ENCODE results near the gene MORC3. TPM values are rescaled to one million over a fixed set of nuclear protein-coding genes. Genes with fewer than 3 reads are reported as not detected.
A peak's percentile ranks its signal among the peaks of the same experiment; 100 is the strongest.
"Not testable (repeated sequence)": the region's sequence is repeated elsewhere in the genome, so short reads cannot be mapped to it uniquely, and the experiment has no call there.

The MORC3 gene, protein sequence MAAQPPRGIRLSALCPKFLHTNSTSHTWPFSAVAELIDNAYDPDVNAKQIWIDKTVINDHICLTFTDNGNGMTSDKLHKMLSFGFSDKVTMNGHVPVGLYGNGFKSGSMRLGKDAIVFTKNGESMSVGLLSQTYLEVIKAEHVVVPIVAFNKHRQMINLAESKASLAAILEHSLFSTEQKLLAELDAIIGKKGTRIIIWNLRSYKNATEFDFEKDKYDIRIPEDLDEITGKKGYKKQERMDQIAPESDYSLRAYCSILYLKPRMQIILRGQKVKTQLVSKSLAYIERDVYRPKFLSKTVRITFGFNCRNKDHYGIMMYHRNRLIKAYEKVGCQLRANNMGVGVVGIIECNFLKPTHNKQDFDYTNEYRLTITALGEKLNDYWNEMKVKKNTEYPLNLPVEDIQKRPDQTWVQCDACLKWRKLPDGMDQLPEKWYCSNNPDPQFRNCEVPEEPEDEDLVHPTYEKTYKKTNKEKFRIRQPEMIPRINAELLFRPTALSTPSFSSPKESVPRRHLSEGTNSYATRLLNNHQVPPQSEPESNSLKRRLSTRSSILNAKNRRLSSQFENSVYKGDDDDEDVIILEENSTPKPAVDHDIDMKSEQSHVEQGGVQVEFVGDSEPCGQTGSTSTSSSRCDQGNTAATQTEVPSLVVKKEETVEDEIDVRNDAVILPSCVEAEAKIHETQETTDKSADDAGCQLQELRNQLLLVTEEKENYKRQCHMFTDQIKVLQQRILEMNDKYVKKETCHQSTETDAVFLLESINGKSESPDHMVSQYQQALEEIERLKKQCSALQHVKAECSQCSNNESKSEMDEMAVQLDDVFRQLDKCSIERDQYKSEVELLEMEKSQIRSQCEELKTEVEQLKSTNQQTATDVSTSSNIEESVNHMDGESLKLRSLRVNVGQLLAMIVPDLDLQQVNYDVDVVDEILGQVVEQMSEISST
- polyA plus RNA-seq (2013, experiment 1 of 2; ENCODE audit: insufficient read length): 19.4 TPM
- 19.5 TPM for polyA plus RNA-seq (2013, experiment 2 of 2; ENCODE audit: insufficient read length)

- DNase-seq: peak; percentile 99
Measured at GRCh38 chr21:36319767-36320420, at the start of gene MORC3. Gene MORC3 (plus strand): TSS chr21:36320197. CDS start chr21:36320265, 68 bp downstream.

GRCh38 chr21:36270786-36271695 is 49.0 kb upstream of the MORC3 start:
- DNase-seq: not testable (repeated sequence)

- DNase-seq: no peak
Measured at GRCh38 chr21:36274128-36274527, 45.9 kb upstream of the MORC3 start.

- peak; percentile 39 for DNase-seq
Measured at GRCh38 chr21:36282568-36283230, 37.3 kb upstream of the MORC3 start.

- not testable (repeated sequence) for DNase-seq
Measured at GRCh38 chr21:36283231-36283622, 36.8 kb upstream of the MORC3 start.

DNA sequence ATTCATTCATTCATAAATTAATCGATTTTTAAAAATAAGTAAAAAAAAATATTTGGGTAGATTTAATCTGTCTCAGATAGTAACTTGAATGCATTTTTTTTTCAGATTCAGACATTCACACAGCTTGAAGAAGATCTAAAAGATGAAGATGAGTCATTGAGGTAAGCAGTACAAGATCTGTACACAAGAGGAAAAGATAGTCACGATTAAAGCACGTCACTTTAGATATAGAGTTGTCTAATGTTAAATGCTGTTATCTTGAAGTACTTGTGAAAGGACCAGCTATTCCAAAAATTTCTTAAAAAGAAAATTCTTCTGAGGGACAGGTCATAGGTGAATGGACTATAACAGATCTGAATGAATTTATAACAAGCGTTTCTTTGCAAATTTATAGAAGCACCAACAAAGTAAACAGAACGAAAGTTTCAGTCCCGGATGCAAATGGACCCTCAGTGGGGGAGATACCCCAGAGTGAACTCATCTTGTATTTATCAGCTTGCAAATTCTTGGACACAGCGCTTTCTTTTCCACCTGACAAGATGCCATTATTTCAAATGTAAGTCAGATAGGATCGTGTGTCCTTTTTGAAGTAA is 31.2 kb upstream of the MORC3 start:
- DNase-seq: no peak

DNA sequence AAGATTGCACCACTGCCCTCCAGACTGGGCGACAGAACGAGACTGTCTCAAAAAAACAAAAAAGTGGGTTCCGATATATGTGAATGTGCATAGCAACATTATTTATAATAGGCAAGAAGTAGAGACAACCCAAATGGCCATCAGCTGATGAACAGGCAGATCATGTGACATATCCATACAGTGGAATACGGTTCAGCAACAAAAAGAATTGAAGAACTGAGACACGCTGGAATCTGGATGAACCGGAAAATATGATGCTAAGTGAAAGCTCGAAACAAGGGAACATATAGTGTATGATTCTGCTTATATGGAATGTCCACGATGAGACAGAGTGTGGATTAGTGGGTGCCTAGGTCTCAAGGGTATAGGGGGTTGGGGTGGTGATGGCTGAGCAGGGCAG is 28.5 kb upstream of the MORC3 start:
- DNase-seq: no peak

DNA sequence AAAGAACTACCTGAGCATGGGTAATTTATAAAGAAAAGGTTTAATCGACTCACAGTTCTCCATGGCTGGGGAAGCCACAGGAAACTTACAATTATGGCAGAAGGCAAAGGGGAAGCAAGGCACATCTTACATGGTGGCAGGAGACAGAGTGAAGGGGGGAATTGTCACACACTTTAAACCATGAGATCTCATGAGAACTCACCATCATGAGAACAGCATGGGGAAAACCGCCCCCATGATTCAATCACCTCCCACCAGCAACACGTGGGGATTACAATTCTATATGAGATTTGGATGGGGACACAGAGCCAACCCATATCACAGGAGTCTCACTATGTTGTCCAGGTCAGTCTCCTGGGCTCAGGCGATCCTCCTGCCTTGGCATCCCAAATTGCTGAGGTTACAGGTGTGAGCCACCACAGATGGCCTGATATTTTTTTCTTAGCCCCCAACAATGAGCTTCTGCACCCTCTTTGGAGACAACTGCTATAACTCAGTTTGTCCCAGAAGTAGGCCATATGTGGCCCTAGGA is 22.5 kb upstream of the MORC3 start:
- no peak for DNase-seq

DNA sequence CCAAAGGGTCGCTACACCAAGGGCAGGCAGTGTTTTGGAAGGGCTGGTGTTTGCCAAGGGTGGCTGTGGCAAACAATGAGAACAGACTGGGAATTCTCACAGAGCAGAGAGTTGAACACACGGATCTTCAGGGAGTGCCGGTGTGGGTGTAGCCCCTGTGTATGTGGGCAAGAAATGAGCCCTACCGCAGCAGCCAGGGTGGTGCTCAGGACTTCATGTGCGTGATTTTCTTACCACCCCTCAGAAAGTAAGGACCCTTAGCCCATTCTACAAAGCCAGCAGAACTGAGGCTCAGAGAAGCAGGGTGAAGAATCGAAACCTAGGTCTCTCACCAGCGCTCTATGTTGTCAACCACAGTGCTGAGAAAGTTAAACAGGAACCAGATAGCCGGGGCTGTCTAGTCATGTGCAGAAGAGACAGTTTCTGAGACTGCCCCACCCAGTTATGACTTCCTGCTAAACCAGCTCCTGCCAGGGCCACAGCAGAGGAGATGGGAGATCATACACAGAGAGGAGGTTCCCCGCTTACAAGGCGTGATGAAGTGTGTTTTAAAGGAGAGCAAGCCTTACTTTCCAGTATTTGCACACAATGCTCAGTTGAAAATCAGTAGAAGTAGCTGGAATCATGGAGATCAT is 21.9 kb upstream of the MORC3 start:
- DNase-seq: peak; percentile 25

DNA sequence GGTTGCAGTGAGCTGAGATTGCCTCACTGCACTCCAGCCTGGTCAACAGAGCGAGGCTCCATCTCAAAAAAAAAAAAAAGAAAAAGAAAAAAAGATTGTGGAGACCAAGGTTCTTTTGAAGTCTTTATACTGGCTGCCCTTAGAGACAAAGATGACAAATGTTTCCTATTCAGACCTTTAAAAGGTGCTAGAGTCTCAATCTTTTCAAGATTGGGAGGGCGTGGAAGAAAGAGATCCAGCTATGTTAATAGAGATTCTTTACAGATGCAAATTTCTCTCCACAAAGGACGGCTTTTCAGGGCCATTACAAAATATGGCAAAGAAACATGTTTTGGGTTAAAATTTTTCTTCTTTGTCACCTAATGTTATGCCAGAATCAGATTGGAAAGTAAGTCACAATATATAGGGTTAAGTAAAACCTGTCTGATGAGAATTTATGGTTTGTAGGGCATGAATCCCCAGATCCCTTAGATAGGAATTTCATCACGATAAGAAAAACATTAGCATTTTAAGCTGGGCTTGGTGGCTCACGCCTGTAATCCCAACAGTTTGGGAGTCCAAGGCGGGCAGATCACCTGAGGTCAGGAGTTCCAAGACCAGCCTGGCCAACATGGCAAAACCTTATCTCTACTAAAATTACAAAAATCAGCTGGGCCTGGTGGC is 13.0 kb upstream of the MORC3 start:
- DNase-seq: no peak

DNA sequence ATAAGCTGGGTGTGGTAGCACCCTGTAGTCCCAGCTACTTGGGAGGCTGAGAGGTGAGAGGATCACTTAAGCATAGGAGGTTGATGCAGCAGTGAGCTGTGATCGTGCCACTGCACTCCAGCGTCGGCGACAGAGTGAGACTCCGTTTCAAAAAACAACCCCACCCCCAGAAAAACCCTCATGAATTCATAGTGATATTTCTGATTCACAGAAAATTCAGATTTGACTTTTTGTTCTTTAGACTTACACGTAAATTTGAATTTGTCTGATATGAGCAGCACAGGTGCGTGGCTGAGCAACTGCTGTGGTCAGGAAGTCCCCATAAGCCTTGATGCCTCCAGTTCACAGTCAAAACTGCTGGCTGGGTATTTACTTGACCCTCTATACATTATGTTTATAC is 10.0 kb upstream of the MORC3 start:
- DNase-seq: no peak

DNA sequence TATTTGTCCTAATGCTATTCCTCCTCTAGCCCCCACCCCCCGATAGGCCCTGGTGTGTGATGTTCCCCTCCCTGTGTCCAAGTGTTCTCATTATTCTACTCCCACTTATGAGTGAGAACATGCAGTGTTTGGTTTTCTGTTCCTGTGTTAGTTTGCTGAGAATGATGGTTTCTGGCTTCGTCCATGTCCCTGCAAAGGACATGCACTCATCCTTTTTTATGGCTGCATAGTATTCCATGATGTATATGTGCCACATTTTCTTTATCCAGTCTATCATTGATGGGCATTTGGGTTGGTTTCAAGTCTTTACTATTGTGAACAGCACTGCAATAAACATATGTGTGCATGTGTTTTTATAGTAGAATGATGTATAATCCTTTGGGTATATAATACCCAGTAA is 6.6 kb upstream of the MORC3 start:
- not testable (repeated sequence) for DNase-seq

GRCh38 chr21:36316045-36316444 is 4.0 kb upstream of the MORC3 start:
- DNase-seq: not testable (repeated sequence)

DNA sequence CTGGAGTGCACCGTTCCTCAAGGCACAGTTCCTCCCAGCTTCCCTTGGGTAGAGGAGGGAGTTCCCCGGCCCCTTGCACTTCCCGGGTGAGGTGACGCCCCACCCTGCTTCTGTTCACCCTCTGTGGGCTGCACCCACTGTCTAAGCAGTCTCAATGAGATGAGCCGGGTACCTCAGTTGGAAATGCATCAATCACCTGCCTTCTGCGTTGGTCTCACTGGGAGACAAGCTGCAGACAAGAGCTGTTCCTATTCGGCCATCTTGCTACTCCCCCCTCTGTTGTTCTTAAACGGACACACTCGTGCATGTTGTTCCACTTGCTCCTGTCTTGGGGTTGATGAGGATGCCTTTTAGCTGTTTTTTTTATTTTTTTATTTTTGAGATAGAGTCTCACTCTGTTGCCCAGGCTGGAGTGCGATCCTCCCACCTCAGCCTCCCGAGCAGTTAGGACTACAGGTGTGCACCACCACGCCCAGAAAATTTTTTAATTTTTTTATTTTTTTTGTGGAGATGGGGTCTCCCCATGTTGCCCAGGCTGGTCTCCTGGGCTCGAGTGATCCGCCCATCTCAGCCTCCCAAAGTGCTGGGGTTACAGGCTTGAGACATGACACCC is 3.0 kb upstream of the MORC3 start:
- DNase-seq: no peak

DNA sequence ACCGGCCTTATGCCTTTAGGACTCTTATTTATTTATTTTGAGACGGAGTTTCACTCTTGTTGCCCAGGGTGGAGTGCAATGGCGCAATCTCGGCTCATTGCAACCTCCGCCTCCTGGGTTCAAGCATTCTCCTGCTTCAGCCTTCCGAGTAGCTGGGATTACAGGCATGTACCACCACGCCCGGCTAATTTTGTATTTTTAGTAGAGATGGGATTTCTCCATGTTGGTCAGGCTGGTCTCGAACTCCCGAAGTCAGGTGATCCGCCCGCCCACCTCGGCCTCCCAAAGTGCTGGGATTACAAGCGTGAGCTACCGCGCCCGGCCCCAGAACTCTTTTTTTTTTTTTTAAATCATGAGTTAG is 611 bp upstream of the MORC3 start:
- not testable (repeated sequence) for DNase-seq

- DNase-seq: no peak
Measured at GRCh38 chr21:36320421-36321324, 676 bp downstream of the MORC3 start.

DNA sequence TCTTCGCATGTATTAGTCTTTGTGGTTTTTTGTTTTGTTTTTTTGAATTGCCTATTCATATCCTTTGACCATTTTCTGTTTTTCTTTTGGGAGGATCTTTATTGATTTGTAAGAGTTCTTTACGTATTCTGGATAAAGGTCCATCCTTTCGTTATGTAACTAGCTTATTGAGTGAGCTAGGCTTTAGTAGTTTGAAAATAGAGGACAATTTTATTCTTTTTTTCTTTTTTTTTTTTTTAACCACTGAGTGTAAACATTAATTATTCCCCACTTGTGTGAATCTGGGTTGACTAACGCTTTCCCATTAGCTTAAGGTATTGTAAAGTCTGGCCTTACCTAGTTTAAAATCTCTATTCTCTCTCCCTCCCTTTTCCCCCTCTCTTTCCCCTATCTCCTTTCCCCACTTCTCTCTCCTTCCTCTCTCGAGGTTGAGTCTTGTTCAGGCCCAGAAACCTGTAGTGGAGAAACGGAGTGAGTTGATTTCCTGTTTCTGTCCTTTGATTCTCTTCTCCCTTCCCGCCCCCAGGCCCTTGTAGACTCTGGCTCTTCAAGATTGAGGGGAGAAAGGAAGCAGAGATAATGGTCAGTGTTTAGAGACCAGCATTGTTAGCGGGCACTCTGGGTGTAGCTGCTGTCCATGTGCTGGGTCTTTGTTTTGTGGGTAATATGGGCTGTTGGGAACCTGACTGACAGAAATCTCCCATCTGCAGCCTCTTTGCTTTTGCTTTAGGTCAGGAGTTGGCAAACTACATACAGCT is 1.5 kb downstream of the MORC3 start:
- DNase-seq: no peak
